GM12878 (cell line): Measurements from ENCODE around the gene ABCA2. TPM values are rescaled to one million over a fixed set of nuclear protein-coding genes. Genes with fewer than 3 reads are reported as not detected.

Source experiments
- CBX3 ChIP-seq: fragments of 200-600 bp; sonication (generic); IDR thresholded peaks from 2 replicates; pipeline ENCODE4 v1.6.1; 2016; ENCODE audit warnings: low read depth, borderline replicate concordance
- CHD4 ChIP-seq: fragments of 200-600 bp; sonication (generic); IDR thresholded peaks from 2 replicates; pipeline ENCODE4 v1.6.1; 2016; ENCODE audit warnings: mild to moderate bottlenecking
- EP300 ChIP-seq, 2 experiments: fragments of 150-350 bp in 1 of 2; IDR thresholded peaks; 2 replicates each; pipeline ENCODE4 v1.6.1; 2011 to 2012; ENCODE audit warnings: low read depth in 2 of 2, low read length in 2 of 2, borderline replicate concordance in 1 of 2, improper control_type of control experiment in 1 of 2, inconsistent platforms in 1 of 2; ENCODE audit not compliant: control insufficient read depth in 1 of 2
- NFYA ChIP-seq: IDR thresholded peaks from 2 replicates; pipeline ENCODE4 v1.6.1; 2011; ENCODE audit warnings: low read depth, mild to moderate bottlenecking, low read length, improper control_type of control experiment, borderline replicate concordance
- NRF1 ChIP-seq: conservative IDR thresholded peaks from 2 replicates; pipeline ENCODE4 v1.6.1; 2011; ENCODE audit warnings: mild to moderate bottlenecking, low read depth, low read length, improper control_type of control experiment
- PAX5 ChIP-seq: IDR thresholded peaks from 2 replicates; pipeline ENCODE4 v1.6.1; 2011; ENCODE audit warnings: low read depth, low read length, borderline replicate concordance
- RFX5 ChIP-seq: IDR thresholded peaks from 2 replicates; pipeline ENCODE4 v1.6.1; 2011; ENCODE audit warnings: low read depth, low read length, improper control_type of control experiment
- STAT3 ChIP-seq: IDR thresholded peaks from 2 replicates; pipeline ENCODE4 v1.6.1; 2011; ENCODE audit warnings: low read depth, low read length, improper control_type of control experiment
- SUPT20H ChIP-seq: IDR thresholded peaks from 2 replicates; pipeline ENCODE4 v1.6.1; 2011; ENCODE audit warnings: low read depth, mild to moderate bottlenecking, low read length, moderate library complexity, borderline replicate concordance; ENCODE audit not compliant: control insufficient read depth
- YY1 ChIP-seq: IDR thresholded peaks from 2 replicates; pipeline ENCODE4 v1.6.1; 2011; ENCODE audit warnings: low read depth, mild to moderate bottlenecking, low read length
- ZBTB4 ChIP-seq: fragments of 450-650 bp; formaldehyde crosslinking; IDR thresholded peaks from 2 replicates; pipeline ENCODE4 v1.4.0; 2022; ENCODE audit warnings: mild to moderate bottlenecking, moderate library complexity
- ZNF687 ChIP-seq: fragments of 450-650 bp; IDR thresholded peaks from 2 replicates; pipeline ENCODE4 v1.6.1; 2017; ENCODE audit warnings: mild to moderate bottlenecking, moderate library complexity
- polyA plus RNA-seq, 11 experiments: library from polyadenylated mRNA; depleted of rRNA in 4 of 11; unstranded in 6 of 11; stranded (reverse) in 5 of 11; fragments of >200 nt; fragmentation: Nextera tagmentation in 4 of 11; fragmentation: Illumina TruSeq in 1 of 11; extraction: Ambion mirVana in 4 of 11; extraction: Trizol in 1 of 11; gene quantifications; 1 replicate in 1 of 11; 2 replicates in 10 of 11; pipeline versions ENCODE4 v1.2.1 to v1.2.3, GENCODE V29; 2011 to 2016; ENCODE audit warnings: inconsistent platforms in 2 of 11, missing spikeins in 2 of 11, low read depth in 1 of 11
- total RNA-seq, 4 experiments: library from RNA; depleted of rRNA in 3 of 4; stranded (reverse); fragments of >200 nt in 3 of 4; fragmentation: Illumina TruSeq in 1 of 4; extraction: Trizol in 1 of 4; gene quantifications; 2 replicates each; pipeline versions ENCODE4 v1.2.1 to v1.2.3, GENCODE V29; 2013 to 2021

The ABCA2 gene
- total and polyA plus RNA-seq, 10 of the 15 experiments (the other 5 are each of a cell fraction or from before 2014, with no cell fraction given) = 0.13 to 2.6 (median 0.71) TPM; not detected in 2

GRCh38 chr9:137021568-137021978, 6.5 kb downstream of the ABCA2 start (continued):
- no peak for TF ChIP-seq EP300 (IDR thresholded peaks at IDR 0.05; ENCODE audit: borderline replicate concordance in 1 of 2, control insufficient read depth in 1 of 2, low read depth in 2 of 2, low read length in 2 of 2)
- no peak for TF ChIP-seq YY1
- no peak for TF ChIP-seq CHD4
- no peak for TF ChIP-seq CBX3
- no peak for TF ChIP-seq STAT3
- no peak for TF ChIP-seq NRF1
- TF ChIP-seq ZNF687 = no peak
- TF ChIP-seq PAX5 = no peak
- TF ChIP-seq ZBTB4 (CRISPR knock-in tag) = no peak
- no peak for TF ChIP-seq RFX5
- no peak for TF ChIP-seq NFYA
- TF ChIP-seq SUPT20H = no peak
